GM21723 (cell line): ENCODE results near the gene TNNC1.

Experiments
- ATAC-seq: cut with Tn5 transposase; IDR thresholded peaks from one replicate; pipeline ENCODE4 v1.9.1; 2021; ENCODE audit warnings: mild to moderate bottlenecking, moderate library complexity; ENCODE audit not compliant: unreplicated experiment

The TNNC1 gene

DNA sequence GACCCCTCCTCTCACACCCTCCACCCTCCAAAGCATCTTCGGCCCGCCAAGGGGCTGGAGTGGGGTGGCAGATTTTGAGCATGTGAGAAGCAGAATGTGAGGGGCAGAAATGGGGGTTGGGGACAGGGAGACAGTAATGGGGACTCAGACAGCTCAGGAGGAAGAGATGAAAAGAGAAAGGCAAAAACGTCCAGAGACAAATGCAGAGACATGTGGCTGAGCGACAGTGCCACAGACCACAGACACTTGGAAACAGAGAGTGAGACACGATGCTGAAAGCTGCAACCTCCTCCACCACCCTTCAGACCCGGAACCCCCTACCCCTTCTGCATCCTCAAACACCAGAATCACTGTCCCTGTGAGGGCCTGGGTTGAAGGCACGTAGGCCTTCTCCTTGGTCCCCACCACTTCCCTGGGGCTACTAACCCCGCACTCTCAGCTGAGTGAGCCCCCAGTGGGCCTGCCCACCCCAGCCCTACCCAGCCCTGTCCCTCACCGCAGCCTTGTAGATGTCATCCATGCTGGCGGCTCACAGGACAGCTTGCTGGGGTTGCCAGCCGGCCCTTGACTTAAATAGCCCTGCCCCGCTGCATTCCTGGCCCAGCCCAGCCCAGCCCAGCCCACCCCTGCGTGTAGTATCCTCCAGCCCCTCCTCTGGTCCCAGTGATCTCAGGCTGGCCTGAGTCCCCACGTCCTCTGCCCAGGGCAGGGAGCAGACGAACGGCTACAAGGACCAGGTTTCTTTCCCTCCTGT, at the start of gene TNNC1:
Gene TNNC1 (minus strand): TSS at position 546 of the 754 bp plus-strand sequence. CDS start 26 bp downstream, at position 520.
- ATAC-seq, result no peak

DNA sequence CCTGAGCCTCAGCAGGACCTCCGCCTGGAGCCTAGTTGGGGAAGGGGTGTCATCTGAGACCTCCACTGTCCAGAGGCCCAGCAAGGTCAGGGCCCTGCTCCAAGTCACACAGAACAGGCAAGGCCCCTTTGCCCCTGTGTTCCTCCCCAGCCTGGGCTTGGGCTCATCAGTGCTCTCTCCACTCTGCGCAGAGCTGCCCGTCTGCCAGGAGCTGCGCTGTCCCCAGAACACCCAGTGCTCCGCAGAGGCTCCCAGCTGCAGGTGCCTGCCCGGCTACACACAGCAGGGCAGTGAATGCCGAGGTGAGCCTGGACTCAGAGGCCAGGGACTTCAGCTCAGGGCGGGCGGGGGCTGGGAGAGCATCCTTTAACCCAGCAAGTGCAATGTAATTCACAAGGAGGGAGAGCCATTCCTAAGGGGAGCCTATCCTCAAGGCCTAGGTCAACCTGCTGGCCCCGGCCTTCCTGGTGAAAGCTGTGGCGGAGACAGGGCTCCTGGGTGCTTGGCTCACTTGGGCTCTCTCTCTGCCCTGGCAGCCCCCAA, 49.0 kb upstream of the TNNC1 start:
- ATAC-seq, result no peak

DNA sequence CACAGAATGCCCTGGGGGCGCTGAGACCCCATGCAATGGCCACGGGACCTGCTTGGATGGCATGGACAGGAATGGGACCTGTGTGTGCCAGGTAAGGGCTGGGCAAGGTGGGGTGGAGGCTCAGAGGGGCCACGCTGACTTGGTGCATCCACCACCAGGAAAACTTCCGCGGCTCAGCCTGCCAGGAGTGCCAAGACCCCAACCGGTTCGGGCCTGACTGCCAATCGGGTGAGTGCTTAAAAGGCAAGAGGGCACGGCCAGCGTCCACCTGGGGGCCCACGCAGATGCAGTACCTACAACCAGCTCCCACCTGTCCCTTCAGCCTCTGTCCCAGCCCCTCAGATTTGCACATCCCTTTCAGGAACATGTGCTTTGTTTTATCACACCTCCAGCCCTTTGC, 48.2 kb upstream of the TNNC1 start:
- no peak for ATAC-seq

DNA sequence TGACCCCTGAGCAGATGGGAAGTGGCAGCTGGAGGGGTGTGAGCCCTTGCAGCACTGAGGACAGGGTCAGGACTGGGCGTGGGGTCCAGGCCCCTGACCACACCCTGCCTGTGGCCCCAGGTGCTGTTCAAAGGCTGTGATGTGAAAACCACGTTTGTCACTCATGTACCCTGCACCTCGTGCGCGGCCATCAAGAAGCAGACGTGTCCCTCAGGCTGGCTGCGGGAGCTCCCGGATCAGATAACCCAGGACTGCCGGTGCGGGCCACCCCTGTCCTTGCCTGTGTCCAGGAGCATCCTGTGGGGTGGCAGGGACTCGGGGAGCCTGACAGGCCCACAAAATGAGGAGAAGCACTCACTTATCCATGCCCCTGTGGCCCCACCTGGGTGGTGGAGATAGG, 47.2 kb upstream of the TNNC1 start:
- no peak for ATAC-seq

DNA sequence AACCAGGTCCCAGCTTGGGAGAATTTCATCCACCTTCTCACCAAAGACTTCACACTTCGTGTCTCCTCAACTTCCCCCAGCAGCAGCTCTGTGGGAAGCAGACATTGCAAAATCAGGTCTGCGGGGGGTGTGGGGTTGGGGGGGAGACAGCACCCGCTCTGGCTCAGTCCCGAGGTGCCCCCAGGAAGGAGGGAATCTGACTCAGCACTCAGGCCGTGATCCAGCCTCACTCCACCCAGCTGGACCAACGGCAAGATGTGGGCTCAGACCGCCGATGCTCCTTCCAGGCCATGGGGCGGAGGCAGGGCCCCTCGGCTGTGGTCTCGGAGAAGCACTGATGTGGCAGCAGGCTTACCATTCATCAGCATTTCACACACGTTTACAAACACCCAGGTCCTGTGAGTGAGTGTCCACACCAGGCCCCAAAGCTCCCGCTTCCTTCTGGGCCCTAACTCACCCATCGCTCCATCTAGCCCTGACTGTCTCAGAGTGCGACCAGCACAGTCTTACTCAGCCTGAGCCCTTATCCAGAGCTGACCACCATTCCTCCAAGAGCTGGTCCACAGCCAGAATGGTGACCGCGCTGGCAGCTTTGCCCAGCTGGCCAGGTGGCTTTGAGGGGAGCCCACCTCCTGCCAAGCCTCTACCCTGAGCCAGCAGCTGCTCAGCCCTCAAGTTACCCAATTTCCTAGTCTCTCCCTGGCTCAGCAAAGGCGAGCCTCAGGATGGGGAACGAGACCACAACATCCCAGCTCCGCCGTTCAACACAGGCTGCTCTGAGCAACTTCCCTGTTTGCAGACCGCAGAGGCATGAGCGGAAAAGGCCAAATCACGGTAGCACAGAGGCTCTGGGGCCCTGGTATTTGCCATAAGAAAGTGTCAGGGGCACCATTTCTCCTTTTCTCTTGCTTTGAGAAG, 44.6 kb upstream of the TNNC1 start:
- no peak for ATAC-seq

DNA sequence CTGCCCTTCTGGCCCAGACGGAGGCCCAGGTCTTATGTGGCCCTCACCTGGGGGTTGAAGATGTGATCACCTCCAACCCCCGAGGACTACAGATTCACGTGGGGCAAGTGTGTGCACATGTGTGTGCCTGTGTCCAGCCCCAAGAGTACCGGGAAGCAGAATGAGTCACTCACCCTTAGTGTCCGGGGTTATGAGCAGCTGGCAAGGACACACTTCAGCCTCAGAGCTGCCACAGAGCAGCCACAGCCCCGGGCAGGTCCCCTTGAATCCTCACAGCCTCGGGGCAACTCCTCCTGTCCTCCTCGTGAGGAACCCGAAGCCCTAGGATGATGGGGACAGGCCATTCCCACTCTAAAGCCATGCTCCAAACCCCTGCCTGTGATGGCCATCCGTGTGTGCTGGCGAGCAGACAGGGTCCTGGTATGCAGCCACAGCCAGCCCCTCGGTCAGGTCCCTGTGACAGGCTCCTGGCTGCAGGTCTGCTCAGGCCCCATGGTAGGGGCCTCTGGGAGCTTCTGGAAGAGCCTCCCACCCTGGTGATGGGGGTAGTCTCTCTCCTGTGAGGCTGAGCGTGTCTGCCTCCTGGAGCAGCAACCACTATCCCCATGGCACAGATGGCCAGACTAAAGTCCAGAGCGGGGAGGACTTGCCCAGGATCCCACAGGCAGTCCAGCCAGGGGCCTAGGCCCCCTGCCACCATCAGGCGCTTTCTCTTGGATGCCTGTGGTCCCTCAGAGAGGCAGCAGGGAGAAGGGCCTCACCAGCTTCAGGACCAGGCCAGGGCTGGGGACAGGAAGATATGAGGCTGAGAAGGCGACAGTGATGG, 42.1 kb upstream of the TNNC1 start:
- no peak for ATAC-seq

DNA sequence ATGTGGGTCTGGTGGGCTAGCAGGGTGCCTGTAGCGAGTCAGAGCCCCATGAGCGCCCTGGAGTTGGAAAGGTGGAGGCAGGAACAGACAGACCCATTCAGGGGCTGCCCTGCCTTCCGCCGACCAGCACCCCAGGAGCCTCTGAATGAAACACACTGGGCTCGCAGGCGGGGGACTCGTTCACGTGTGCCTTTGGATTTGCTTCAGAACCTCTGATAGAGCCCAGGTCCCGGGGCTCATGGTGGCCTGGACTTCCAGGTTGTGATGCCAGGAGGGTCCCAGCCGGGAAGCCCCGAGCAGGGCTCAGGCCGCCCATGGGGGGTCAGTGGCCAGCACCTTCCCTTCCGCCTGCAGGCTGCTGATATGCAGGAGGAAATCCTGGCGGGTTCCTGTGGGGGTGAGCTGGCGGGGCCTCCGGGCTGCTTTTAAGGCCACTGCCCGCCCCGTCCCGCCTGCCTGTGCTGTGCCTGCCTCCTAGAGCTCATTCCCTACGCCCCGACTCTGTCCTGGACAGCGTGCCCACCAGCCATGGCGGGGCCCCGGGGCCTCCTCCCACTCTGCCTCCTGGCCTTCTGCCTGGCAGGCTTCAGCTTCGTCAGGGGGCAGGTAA, 41.1 kb upstream of the TNNC1 start, which contains the start of gene STAB1:
Gene STAB1 (plus strand): TSS at position 453 of the 610 bp plus-strand sequence. CDS start 76 bp downstream, at position 529.
- ATAC-seq, result no peak

DNA sequence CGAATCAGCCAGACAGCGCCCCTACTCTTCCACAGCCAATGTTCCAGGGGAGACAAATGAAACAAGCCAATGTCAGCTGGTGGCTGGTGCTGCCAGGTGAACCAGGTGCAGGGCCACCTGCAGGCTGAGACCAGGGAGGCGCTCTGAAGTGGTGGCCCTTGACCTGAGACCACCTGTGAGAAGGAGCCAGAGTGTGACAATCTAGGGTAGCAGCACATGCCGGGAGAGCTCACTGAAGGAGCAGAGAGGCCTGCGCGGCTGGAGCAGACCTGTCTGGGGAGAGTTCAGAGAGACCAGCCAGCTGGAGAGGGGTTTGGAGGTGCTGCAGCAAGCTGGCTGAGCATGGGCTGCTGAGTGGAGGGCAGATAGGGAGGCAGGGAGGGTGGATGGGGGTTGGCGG, 40.6 kb upstream of the TNNC1 start:
- ATAC-seq, result no peak

DNA sequence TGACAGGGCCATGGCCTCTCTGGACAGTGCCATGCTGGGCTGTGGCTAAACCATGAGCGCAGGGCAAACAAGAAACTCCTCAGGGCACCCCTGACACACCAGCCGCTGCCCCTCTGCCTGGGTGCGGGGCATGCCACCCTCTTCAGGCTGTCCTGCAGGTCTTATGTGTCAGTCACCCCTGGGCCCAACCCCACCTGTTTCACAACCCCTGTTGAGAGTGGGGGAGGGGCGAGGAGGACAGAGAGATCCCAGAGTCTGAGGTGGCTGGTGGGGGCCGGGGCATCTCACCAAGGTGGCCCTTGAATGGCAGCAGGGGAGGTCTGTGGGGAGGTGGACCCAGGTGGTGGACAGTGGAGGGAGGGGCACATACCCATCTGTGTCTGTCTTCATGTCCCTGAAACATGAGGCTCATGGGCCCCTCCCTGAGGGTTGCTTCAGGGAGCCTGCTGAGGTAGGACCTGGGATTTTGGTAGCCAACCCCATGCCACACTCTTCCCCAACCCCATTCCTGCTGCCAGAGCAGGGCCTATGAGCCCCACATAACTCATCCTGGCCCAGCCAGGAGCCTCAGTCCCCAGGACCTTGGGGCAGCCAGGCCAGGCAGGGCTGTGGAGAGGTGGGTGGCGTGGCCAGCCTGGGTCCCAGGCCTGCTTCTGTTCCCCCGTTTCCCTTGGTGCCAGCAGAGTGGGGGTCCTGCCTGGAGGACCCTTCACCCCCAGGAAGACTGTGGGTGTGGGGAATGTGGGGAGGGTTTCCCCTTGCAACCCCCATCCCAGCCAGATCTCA, 39.6 kb upstream of the TNNC1 start:
- no peak for ATAC-seq

DNA sequence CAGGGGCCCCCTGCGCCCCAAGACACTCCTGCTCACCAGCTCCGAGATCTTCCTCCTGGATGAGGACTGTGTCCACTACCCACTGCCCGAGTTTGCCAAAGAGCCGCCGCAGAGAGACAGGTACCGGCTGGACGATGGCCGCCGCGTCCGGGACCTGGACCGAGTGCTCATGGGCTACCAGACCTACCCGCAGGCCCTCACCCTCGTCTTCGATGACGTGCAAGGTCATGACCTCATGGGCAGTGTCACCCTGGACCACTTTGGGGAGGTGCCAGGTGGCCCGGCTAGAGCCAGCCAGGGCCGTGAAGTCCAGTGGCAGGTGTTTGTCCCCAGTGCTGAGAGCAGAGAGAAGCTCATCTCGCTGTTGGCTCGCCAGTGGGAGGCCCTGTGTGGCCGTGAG, 38.2 kb upstream of the TNNC1 start:
- no peak for ATAC-seq

DNA sequence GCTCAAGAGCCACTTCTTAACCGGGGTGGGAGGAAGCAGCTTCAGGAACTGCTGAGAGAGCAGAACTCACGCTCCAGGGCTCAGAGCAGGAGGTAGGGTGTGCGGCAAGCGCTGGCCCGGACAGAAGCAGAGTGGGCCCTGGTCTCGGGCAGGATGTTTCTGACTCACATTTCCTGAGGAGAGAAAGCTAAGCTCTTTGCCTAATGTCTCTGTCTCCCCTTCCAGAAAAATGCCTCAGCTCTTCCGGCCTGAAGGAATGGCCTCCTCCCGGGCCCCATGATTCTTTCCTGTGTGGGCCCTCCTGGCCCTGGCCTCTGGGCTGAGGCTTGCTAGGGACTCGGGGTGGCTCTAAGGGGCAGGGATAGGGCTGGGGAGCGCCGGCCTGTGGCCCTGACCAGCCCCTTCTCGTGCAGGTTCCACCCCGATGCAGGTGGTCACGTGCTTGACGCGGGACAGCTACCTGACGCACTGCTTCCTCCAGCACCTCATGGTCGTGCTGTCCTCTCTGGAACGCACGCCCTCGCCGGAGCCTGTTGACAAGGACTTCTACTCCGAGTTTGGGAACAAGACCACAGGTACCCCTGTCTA, 37.2 kb upstream of the TNNC1 start:
- ATAC-seq, result no peak

DNA sequence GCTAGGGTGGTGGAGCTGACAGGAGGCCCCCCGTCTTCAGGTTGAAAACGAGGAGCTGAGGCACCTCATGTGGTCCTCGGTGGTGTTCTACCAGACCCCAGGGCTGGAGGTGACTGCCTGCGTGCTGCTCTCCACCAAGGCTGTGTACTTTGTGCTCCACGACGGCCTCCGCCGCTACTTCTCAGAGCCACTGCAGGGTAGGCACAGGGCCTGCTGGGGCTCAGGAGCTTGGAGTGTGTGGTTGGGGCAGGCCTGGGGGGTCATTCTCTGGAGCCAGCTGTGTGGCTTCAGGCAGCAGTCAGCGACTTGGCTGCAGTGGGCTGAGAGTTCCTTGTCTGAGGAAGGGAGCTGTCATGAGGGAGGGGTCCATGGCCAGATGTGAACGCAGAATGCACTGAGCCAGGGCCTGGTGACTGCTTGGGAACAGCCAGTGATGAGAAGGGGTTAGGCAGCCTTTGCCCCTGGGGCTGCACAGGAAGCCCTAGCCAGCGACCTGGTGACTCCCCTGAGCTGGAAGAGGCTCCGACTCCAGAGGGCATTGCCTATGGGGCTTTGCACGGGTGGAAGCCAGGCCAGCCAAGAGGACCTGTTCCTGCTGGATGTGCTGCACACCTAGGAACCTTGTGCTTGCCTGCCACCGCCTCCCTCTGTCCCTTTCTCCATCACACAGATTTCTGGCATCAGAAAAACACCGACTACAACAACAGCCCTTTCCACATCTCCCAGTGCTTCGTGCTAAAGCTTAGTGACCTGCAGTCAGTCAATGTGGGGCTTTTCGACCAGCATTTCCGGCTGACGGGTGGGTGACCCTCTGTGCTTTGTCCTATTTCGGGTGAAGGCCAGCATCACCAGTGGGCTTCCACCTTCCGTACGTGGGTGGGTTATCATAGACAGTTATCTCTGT, 36.4 kb upstream of the TNNC1 start:
- ATAC-seq, result no peak

DNA sequence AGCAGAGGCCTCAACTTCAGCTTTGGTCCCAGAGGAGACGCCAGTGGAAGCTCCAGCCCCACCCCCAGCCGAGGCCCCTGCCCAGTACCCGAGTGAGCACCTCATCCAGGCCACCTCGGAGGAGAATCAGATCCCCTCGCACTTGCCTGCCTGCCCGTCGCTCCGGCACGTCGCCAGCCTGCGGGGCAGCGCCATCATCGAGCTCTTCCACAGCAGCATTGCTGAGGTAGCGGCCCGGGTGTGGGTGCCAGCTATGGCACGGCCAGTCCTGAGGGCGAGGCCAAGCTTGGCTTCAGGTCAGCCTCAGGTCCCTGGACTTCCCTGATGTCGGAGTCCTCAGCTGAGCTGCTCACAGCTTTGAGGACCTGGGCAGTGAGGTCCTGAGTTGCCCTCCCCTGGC, 35.6 kb upstream of the TNNC1 start:
- ATAC-seq, result no peak

DNA sequence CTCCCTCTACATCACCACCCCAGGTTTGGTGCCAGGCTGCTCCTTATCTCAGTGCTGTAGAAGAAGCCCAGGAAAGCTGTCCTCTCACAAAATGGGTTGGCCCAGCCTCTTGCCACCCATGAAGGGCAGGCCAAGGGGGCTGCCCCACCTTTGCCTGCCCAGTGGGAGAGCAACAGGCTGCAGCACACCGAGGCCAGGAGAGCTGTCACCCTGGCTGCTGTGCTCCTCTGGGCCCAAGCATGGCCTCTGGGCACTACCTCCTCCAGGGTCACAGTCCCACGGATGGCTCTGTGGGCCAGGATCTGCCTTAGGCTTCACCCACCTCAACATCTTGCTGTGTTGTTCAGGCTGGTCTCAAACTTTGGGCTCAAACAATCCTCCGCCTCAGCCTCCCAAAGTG, 34.9 kb upstream of the TNNC1 start:
- ATAC-seq, result no peak

DNA sequence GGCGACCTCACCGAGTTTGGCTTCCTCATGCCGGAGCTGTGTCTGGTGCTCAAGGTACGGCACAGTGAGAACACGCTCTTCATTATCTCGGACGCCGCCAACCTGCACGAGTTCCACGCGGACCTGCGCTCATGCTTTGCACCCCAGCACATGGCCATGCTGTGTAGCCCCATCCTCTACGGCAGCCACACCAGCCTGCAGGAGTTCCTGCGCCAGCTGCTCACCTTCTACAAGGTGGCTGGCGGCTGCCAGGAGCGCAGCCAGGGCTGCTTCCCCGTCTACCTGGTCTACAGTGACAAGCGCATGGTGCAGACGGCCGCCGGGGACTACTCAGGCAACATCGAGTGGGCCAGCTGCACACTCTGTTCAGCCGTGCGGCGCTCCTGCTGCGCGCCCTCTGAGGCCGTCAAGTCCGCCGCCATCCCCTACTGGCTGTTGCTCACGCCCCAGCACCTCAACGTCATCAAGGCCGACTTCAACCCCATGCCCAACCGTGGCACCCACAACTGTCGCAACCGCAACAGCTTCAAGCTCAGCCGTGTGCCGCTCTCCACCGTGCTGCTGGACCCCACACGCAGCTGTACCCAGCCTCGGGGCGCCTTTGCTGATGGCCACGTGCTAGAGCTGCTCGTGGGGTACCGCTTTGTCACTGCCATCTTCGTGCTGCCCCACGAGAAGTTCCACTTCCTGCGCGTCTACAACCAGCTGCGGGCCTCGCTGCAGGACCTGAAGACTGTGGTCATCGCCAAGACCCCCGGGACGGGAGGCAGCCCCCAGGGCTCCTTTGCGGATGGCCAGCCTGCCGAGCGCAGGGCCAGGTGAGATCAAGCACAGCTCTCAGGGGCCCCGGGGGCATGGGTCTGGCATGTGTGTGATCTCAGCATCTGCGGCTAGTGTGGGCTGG, 34.2 kb upstream of the TNNC1 start:
- no peak for ATAC-seq

DNA sequence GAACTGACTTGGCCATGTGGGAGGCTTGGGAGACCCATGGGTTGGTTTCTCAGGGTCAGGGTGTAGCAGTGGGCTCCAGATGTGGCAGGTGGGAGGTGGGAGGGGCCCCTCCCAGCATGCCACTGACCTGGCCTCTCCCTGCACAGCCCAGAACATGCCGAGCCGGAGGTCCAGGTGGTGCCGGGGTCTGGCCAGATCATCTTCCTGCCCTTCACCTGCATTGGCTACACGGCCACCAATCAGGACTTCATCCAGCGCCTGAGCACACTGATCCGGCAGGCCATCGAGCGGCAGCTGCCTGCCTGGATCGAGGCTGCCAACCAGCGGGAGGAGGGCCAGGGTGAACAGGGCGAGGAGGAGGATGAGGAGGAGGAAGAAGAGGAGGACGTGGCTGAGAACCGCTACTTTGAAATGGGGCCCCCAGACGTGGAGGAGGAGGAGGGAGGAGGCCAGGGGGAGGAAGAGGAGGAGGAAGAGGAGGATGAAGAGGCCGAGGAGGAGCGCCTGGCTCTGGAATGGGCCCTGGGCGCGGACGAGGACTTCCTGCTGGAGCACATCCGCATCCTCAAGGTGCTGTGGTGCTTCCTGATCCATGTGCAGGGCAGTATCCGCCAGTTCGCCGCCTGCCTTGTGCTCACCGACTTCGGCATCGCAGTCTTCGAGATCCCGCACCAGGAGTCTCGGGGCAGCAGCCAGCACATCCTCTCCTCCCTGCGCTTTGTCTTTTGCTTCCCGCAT, 33.4 kb upstream of the TNNC1 start:
- no peak for ATAC-seq
